ENCODE data around the gene LAMA4.

Gene LAMA4

GRCh38 chr6:112062966-112063365, 191.4 kb downstream of the LAMA4 start:
- no peak for DNase-seq

GRCh38 chr6:112061605-112062004, 192.8 kb downstream of the LAMA4 start:
- no peak for DNase-seq
